Measurements from ENCODE around the gene CPZ.
"Not testable (repeated sequence)": the region's sequence is repeated elsewhere in the genome, so short reads cannot be mapped to it uniquely, and the experiment has no call there.

CPZ gene

DNA sequence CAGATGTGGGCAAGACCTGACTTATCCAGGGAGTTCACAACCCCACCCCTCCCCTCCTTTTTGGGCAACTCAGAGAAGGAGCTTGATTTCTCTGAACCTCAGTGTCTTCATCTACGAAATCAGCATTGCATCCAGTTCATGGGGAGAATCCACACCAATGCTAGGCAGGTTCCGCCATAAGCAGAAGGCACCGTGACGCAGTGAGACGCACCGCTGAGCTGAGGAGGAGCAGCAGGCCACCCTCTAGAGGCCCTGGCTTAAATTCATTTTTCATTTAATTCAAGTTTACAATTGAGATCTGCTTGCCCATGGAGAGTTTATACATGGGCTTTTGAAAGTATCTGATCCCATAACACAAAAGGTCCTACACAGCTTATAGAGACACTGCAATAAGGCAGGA is 55.7 kb downstream of the CPZ start:
- H3K4me1 ChIP-seq (ENCODE audit: insufficient read depth, low read length): no peaks in the 10 kb centered on the region
- H3K9me3 ChIP-seq (ENCODE audit: low read length): no peaks in the 10 kb centered on the region
- H3K27me3 ChIP-seq (ENCODE audit: insufficient read depth, low read length): peaks cover 22% of the 10 kb centered on the region
- no peaks in the 10 kb centered on the region for H3K36me3 ChIP-seq (ENCODE audit: insufficient read depth, low read length)
- H2AFZ ChIP-seq (ENCODE audit: low read depth, low read length): no peak overlapping the region
- no peak overlapping the region for H3K4me3 ChIP-seq (ENCODE audit: low read length)

DNA sequence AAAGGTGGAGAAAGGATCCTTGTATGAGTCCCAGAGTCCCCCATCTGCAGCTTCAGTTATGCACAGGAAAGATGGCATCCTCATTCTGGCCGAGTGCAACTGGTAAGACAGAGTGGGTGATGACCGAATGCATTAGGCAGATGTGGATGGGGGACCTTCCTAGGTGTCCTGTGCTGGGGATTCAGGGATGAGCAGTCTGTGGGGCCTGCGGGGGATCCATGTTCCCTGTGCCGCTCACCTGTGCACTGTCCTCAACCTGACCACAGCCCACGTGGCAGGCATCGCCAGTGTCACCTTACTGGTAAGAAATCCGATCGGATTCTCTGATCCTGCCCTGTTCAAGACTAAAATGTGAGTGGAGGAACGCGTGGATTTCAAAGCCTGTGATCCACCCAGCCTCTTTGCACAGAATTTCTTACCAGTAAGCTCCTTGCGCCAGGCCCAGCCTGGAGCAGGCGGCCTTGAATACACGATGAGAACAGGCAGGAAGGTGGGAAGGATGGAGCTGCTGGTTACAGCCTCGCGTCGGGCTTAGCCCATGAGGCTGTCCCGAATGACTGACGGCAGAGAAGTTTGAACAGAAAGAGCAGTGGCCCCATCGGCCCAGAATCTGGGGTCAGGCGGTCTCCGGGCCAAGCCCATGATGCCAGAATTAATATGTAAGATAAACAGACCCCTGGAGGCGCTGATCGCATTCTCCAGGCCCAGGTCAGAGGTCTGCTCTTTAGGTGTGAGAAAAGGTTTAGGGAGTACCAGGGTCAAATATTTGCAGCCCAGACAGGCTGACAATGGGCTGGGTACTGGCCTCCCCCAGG is 56.5 kb downstream of the CPZ start:
- no peaks in the 10 kb centered on the region for H3K4me1 ChIP-seq (ENCODE audit: insufficient read depth, low read length)

DNA sequence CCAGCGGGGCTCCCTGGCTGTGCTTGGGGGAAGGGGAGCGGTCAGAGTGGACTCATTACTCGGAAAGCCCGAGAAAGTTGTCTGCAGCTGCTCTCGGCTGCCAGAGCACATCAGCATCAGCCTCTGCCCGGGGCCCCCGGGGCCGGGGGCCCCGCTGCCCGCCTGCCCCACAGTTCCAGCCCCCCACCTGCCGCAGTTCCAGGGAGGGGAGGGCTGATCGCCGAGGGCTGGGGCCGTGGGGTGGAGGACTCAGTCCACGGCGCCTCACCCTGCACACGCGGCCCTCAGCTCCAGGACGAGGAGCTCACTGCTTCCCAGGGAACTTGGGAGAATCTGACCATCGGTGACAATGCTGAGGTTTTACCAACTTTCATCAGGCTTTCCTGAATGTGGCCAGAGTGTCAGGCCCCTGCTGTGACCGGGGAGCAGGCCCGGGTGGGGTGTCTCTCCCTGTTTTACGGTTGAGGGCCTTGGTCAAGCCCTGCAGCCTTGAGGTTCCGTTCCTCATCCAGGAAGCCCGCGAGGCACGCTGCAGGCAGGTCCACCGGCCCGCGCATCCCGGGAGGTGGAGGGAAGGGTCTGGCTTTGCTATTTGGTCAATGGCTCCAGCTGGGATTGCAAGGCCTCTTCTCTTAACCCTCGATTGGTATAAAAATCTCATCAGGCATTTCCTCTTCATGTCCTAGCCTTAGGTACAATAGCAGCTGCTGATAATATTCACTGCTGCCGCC is 57.2 kb downstream of the CPZ start:
- no peak overlapping the region for H3K4me3 ChIP-seq (ENCODE audit: low read length)
- H3K4me1 ChIP-seq (ENCODE audit: insufficient read depth, low read length): no peaks in the 10 kb centered on the region
- H3K27me3 ChIP-seq (ENCODE audit: insufficient read depth, low read length): peaks cover 17% of the 10 kb centered on the region
- no peaks in the 10 kb centered on the region for H3K36me3 ChIP-seq (ENCODE audit: insufficient read depth, low read length)
- H2AFZ ChIP-seq (ENCODE audit: low read depth, low read length): no peak overlapping the region
- no peaks in the 10 kb centered on the region for H3K9me3 ChIP-seq (ENCODE audit: low read length)

More for the DNA sequence above, 56.5 kb downstream of the CPZ start:
- Histone ChIP-seq H3K27me3 (ENCODE audit: insufficient read depth, low read length) (peaks cover 17% of the 10 kb centered on the region), H3K4me3 (ENCODE audit: low read length) (no peak overlapping the region), H3K9me3 (ENCODE audit: low read length) (no peaks in the 10 kb centered on the region), H3K36me3 (ENCODE audit: insufficient read depth, low read length) (no peaks in the 10 kb centered on the region), H2AFZ (ENCODE audit: low read depth, low read length) (no peak overlapping the region)

DNA sequence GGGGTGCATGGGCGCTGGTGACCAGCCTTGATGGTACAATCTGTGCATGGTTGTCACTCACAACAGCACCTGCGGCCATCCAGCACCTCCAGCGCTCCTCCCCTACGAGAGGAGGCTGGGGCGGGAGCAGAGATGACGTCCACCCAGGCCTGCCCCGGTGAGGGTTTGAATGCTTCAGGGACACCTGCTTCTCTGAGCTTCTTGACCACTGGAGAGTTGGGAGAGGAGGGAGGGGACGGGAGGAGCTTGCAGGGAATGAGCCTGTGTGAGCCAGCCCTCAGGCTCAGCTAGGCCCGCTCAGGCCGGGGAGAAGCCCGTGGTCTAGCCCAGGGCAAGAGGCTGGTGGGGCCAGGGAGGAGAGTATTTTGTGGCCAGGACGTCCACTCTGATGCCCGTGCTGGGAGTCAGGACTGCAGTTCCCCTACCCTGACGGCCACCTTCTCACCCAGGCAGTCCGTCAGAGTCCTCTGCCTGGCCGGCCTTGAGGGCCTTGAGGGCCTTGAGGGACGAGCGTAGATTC is 59.2 kb downstream of the CPZ start:
- Histone ChIP-seq H3K4me1 (ENCODE audit: insufficient read depth, low read length) (no peaks in the 10 kb centered on the region), H3K27me3 (ENCODE audit: insufficient read depth, low read length) (peaks cover 17% of the 10 kb centered on the region), H2AFZ (ENCODE audit: low read depth, low read length) (no peak overlapping the region), H3K36me3 (ENCODE audit: insufficient read depth, low read length) (no peaks in the 10 kb centered on the region), H3K9me3 (ENCODE audit: low read length) (no peaks in the 10 kb centered on the region), H3K4me3 (ENCODE audit: low read length) (no peak overlapping the region)

DNA sequence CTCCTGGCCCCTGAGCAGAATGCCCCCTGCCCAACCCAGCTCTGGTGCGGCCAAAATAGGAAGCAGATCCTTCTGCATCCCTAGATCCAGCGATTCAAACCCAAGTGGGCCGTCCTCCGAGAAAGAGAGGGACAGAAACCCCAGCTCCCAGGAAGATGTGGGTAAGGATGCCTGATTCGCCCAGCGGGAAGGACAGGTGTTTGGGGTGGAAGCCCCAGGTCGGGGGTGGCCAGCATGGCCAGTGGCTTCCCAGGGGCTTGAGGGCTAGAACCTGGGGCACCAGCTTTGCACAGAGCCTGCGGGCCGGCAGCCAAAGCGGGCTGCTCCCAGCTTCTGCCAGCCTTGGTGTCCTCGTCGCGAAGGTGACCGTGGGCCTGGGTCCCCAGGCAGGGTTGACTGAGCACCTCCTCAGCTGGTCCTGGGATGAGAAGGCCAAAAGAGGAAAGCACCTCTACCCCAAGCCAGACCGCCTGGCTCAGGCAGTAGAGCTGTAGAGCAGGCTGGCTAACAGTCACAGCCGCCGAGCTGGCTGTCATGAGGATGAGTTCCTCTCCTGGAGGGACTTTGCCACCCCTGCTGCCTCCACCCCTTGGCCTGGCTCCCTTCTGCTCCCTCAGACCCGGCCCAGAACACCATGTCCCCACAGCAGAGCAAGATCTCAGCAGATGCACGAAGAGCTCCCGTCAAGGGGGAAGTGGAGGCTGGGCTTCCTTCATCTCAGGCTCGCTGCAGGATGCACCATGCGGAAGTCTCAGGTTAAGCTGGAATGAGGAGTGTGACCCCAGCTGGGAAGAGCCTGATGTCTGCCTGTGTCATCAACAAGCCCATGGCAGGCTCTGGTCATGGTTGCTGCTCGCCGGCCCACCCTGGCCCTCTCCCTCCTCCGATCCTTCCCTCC is 59.9 kb downstream of the CPZ start:
- Histone ChIP-seq H3K27me3 (ENCODE audit: insufficient read depth, low read length) (peaks cover 16% of the 10 kb centered on the region), H3K4me1 (ENCODE audit: insufficient read depth, low read length) (no peaks in the 10 kb centered on the region), H3K9me3 (ENCODE audit: low read length) (no peaks in the 10 kb centered on the region), H3K4me3 (ENCODE audit: low read length) (no peak overlapping the region), H3K36me3 (ENCODE audit: insufficient read depth, low read length) (no peaks in the 10 kb centered on the region), H2AFZ (ENCODE audit: low read depth, low read length) (no peak overlapping the region)

DNA sequence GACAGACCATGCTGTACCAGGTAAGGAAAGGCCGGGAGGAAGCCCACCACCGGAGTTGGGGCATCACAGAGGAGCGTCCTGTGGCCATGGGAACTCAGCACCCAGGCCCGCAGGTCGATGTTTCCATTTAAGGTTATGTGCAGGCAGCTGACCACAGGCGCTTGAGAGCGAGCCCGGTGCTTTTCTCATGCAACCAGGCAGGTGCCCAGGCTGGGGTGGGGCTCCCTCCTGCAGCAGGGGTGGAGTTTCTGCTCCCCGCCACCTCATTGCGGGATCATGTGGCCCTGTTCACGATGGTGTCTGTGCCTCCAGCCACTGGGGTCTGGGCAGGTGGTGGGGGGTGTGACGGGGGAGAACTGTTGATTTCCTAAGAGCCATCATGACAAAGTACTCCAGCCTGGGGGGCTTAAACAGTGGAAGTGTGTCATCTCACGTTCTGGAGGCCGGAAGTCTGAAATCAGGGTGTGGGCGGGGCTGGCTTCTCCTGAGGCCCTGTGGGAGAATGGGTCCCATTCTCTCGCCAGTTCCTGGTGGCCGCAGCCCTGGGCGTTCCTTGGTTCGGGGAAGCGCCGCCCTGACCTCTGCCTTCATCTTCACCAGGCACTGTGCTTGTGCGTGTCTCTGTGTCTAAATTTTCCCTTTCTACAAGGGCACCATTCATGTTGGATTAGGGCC is 60.9 kb downstream of the CPZ start:
- no peaks in the 10 kb centered on the region for H3K4me1 ChIP-seq (ENCODE audit: insufficient read depth, low read length)
- H3K4me3 ChIP-seq (ENCODE audit: low read length): no peak overlapping the region
- H3K9me3 ChIP-seq (ENCODE audit: low read length): no peaks in the 10 kb centered on the region
- no peaks in the 10 kb centered on the region for H3K36me3 ChIP-seq (ENCODE audit: insufficient read depth, low read length)
- H3K27me3 ChIP-seq (ENCODE audit: insufficient read depth, low read length): peaks cover 16% of the 10 kb centered on the region
- H2AFZ ChIP-seq (ENCODE audit: low read depth, low read length): no peak overlapping the region

DNA sequence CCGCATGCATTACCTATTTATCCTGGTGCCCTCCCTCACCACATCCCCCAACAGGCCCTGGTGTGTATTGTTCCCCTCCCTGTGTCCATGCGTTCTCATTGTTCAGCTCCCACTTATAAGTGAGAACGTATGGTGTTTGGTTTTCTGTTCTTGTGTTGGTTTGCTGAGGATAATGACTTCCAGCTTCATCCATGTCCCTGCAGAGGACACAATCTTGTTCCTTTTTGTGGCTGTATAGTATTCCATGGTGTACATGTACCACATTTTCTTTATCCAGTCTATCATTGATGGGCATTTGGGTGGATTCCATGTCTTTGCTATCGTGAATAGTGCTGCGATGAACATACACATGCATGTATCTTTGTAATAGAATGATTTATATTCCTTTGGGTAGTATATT is 61.6 kb downstream of the CPZ start:
- H3K27me3 ChIP-seq (ENCODE audit: insufficient read depth, low read length): peaks cover 14% of the 10 kb centered on the region
- not testable (repeated sequence) for H3K4me3 ChIP-seq (ENCODE audit: low read length); H2AFZ ChIP-seq (ENCODE audit: low read depth, low read length); H3K4me1 ChIP-seq (ENCODE audit: insufficient read depth, low read length); H3K9me3 ChIP-seq (ENCODE audit: low read length); H3K36me3 ChIP-seq (ENCODE audit: insufficient read depth, low read length)

DNA sequence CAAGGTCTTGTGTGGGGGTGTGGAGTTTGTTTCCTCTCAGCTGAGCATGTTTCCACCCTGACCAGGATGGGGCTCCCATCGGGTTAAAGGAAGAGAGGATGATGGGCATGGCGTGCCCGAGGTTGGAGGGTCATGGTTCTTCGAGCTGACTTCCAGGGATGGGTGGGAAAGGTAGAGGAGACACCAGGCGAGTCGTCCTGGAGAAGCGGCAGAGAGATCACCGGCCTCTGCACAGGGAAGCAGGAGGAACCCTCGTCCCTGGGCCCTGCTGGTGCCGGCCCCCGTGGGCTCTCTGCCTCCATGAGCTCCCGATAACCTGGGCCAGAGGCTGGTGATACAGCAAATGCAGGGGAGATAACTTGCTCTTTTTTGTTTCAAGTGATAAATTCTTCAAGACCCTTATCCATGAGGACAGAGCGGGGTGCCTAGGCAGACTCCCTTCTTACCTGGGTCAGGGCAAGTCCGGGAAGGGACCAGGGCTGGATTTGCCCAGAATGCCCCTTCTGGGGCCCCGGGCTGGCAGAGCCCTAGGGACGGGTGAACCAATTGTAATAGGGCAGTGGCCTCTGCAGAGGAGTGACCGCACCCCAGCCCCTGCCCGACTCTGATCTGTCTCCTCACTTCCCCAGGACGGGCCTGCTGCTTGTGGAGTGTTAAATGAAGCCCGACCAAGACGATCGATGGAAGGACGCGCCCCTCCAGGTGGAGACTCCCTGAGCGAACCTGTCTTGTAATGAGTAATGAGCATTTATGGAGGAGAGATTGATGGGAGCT is 63.0 kb downstream of the CPZ start:
- H3K36me3 ChIP-seq (ENCODE audit: insufficient read depth, low read length): no peaks in the 10 kb centered on the region
- H3K9me3 ChIP-seq (ENCODE audit: low read length): no peaks in the 10 kb centered on the region
- no peak overlapping the region for H3K4me3 ChIP-seq (ENCODE audit: low read length)
- H3K27me3 ChIP-seq (ENCODE audit: insufficient read depth, low read length): peaks cover 14% of the 10 kb centered on the region
- H3K4me1 ChIP-seq (ENCODE audit: insufficient read depth, low read length): no peaks in the 10 kb centered on the region
- H2AFZ ChIP-seq (ENCODE audit: low read depth, low read length): no peak overlapping the region

DNA sequence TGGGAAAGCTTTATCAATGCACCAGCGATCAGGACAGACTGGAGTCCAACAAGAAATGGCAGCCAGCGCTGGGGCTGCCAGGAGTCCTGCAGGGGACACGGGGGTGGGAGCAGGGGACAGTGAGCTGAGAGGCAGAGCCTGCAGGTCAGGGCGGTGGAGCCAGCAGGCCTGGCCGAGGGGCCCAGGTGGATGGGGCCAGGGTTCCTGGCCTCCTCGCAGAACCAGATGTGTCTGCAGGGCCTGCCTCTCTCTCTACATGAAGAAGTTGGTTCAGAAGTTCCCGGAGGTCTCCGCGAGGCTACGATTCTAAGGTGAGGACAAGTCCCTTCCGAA is 63.6 kb downstream of the CPZ start:
- Histone ChIP-seq H3K27me3 (ENCODE audit: insufficient read depth, low read length) (peaks cover 14% of the 10 kb centered on the region), H3K36me3 (ENCODE audit: insufficient read depth, low read length) (no peaks in the 10 kb centered on the region), H3K4me1 (ENCODE audit: insufficient read depth, low read length) (no peaks in the 10 kb centered on the region), H3K9me3 (ENCODE audit: low read length) (no peaks in the 10 kb centered on the region), H2AFZ (ENCODE audit: low read depth, low read length) (no peak overlapping the region), H3K4me3 (ENCODE audit: low read length) (no peak overlapping the region)

DNA sequence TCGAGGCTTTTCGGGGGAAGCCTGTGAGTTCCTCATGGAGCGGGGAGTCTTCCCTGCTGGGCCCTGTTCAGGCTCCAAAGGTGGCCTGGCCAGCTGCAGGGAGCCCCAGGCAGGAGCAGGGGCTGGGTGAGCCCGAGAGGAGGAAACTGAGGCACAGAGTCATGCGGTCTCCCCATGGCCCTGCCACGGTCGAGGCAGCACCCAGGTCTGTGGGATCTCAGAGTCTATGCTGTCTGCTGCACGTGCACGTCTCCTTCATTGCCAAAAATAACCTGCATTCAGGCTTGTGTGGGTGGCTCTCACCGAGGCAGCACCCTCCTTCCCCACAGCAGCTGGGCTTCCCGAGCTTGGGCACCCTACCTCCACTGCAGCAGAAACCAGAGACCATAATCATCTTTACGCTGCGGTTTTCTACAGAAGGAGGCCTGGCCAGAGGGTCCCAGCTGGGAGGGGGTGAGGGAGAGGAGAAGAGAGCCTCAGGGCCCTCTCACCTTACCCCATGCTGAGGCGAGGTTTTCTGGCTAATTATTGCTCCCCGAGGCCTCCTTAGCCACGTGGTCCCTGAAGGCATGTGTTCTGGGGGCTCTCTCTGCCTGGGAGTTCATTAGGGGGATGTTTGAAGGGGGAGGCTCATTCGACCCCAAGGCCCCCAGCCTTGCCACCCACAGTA is 64.3 kb downstream of the CPZ start:
- Histone ChIP-seq H3K9me3 (ENCODE audit: low read length) (no peaks in the 10 kb centered on the region), H3K36me3 (ENCODE audit: insufficient read depth, low read length) (no peaks in the 10 kb centered on the region), H3K4me1 (ENCODE audit: insufficient read depth, low read length) (no peaks in the 10 kb centered on the region), H3K4me3 (ENCODE audit: low read length) (no peak overlapping the region), H2AFZ (ENCODE audit: low read depth, low read length) (no peak overlapping the region), H3K27me3 (ENCODE audit: insufficient read depth, low read length) (peaks cover 9% of the 10 kb centered on the region)

DNA sequence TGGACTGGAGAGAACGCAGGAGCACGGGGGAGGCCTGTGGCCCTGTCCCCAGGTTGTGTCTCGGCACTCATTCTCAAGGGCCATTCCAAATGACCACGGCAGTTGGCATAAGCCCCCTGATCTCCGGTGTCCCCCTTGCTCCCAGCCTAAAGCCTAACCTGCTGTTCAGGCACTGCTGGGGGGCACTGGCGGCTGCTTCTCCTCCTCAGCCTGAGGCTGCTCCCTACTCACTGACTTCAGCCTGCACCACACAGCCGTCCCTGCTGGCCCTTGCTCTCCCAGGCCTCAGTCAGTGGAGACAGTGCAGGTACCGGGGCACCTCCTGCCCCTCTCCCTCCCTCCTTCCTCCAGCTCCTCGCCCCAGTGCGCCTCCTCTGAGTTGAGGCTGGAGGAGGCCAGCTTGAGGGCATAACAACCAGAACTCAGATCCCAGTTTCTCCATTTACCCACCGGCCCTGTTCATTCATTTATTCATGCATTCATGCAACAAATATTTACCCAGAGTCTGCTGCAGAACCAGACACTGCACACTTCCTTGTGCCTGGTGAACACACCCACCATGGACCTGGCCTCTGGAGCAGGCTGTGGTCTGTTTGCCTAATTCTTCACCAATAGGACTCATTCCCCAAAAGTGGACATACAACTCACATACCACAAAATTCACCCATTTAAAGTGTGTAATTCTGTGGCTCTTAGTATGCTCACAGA is 65.0 kb downstream of the CPZ start:
- Histone ChIP-seq H2AFZ (ENCODE audit: low read depth, low read length) (no peak overlapping the region), H3K36me3 (ENCODE audit: insufficient read depth, low read length) (no peaks in the 10 kb centered on the region), H3K27me3 (ENCODE audit: insufficient read depth, low read length) (peaks cover 9% of the 10 kb centered on the region), H3K9me3 (ENCODE audit: low read length) (no peaks in the 10 kb centered on the region), H3K4me1 (ENCODE audit: insufficient read depth, low read length) (no peaks in the 10 kb centered on the region), H3K4me3 (ENCODE audit: low read length) (no peak overlapping the region)

Measured in neuron (in vitro differentiated cells).